ENCODE measurements around the gene PIGQ.
A peak's percentile ranks its signal among the peaks of the same experiment; 100 is the strongest.

The PIGQ gene

GRCh38 chr16:572865-573650, 3.3 kb downstream of the PIGQ start:
- no peak for DNase-seq

GRCh38 chr16:574021-574760, 4.4 kb downstream of the PIGQ start:
- DNase-seq: no peak

- DNase-seq: no peak
Measured at GRCh38 chr16:575354-576196, 5.8 kb downstream of the PIGQ start.

DNA sequence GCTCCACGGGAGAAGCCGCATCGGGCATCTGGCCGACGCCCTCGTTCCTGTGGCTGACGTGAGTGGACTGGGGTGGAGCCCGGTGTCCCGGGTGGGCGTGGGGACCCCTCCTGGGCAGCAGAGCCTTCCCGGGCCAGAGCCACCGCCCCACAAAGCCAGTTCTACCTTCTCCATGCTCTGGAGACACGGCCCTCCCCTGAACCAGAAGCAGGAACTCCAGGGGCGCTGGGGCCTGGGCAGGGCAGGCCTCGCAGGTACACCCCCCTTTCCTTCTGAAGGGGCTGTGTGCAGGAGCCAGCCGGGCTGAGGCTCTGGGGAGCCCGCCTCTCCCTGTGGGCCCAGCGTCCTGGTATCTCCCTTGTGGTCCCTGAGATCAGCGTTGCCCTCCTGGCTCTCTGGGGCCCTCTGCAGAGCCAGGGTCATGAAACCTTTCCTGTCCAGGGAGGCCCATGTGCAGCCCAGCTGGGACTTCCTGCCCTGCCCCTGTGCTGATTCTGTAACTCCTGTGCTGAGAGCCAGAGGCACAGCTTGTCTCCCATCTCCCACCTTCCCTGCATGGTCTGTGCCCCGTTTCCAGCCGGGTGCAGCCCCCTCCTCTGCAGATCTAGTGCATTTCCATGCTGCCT, 6.5 kb downstream of the PIGQ start:
- no peak for DNase-seq

GRCh38 chr16:576823-577201, 7.0 kb downstream of the PIGQ start:
- no peak for DNase-seq

DNA sequence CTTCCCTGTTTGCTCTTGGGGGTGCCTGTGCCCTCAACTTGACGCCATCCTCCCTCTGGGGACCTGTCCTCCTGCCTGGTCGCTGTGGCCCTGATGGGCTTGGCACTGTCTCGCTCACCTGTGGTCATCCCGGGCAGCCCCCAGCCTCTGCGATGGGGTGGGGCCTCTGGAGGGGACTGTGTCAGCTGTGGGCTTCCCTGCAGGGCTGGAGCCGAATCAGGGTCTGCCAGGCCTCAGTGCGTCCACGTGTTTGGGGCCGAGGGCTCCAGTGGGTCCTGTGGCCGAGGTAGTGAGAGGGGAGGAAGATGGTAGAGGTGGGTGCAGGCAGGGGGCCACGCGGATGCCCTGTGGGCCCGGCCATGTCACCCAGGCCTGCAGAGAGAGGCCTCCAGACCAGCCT, 8.0 kb downstream of the PIGQ start:
- no peak for DNase-seq

GRCh38 chr16:578232-578869, 8.6 kb downstream of the PIGQ start:
- DNase-seq: no peak

DNA sequence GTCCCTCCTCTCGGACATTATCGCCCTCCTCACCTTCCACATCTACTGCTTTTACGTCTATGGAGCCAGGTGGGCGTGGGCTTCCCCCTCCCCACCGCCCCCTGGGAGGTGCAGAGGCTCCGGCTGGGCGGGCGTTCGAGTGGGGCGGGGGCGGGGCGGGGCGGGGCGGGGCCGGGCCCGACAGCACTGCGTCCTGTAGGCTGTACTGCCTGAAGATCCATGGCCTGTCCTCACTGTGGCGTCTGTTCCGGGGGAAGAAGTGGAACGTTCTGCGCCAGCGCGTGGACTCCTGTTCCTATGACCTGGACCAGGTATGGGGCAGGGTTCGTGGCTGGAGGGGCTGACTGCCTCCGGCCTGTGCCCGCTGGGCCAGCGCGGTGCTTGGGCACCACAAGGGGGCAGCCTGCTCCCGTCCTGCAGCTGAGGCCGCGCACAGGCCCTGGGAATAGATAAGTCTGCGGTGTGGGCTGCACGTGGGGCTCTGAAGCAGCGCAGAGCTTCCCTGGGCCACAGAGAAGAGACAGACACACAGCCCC, 9.2 kb downstream of the PIGQ start:
- no peak for DNase-seq

DNA sequence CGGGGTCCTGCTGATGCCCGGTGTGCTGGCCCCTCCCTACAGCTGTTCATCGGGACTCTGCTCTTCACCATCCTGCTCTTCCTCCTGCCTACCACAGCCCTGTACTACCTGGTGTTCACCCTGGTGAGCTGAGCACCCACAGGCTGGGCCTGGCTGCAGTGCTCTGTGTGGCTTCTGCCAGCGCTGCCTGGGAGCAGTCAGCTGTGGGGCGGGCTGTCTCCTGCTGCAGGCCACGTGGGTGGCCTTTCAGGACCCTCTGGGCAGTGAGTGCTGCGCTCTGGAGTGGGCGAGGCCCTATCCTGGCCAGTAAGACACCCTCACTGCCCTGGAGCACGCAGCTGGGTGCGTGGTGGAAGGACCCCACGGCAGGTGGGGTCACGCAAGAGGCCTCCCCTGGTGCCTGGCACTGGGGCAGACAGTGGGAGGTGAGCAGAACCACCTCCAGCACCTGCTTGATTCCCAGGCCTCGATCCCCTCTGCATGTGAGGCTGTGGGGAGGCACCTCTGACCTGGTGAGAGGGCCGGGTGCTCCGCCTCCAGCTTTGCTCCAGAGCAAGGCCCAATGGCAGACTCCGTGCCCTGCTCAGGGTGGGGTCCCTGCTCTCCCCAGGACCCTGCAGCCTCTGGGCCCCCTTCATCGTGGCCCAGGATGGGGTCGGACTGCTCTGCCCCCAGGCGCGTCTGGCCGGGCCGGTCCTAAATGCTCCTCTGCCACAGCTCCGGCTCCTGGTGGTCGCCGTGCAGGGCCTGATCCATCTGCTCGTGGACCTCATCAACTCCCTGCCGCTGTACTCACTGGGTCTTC, 10.6 kb downstream of the PIGQ start:
- no peak for DNase-seq

GRCh38 chr16:580946-581498, 11.3 kb downstream of the PIGQ start:
- DNase-seq: no peak

GRCh38 chr16:582218-582613, 12.4 kb downstream of the PIGQ start:
- no peak for DNase-seq

- DNase-seq: no peak
Measured at GRCh38 chr16:582614-583331, 13.0 kb downstream of the PIGQ start.

GRCh38 chr16:583470-583814, 13.7 kb downstream of the PIGQ start:
- no peak for DNase-seq

DNA sequence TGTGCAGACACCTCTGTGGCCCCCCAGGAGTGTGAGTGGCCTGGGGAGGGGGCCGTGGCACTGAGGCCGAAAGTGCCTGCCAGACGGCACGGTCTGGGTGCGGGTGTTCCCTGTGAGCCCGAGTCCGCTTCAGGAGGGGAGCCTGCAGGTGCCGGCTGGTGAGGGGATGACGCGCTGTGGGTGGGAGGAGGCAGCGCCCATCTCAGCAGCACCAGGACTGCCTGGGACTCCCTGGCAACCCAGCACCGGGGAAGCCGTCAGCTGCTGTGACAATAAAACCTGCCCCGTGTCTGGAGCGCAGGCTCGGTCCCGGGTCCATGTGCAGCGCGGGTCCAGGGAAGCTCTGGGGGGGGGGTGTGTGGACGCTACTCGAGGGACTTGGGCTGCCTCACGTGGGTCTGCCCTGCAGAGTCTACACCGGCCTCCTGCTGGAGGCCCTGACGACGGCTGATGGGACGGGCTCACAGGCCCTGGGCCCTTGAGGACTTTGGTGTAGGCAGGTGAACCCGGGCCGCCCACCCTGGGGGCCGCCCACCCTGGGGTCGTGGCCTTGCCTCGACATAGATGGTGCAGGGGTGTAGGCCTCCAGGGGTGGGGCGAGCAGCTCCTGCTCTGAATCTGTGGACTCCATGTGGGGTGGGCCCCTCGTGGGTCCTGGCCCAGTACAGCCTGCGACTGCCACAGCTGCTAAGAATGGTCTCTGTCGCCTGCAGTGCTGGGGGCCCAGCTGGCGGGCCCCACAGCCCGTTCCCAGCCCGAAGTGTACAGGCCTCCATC, 14.2 kb downstream of the PIGQ start:
- DNase-seq: no peak

GRCh38 chr16:585351-585750, 15.6 kb downstream of the PIGQ start:
- DNase-seq: no peak

DNA sequence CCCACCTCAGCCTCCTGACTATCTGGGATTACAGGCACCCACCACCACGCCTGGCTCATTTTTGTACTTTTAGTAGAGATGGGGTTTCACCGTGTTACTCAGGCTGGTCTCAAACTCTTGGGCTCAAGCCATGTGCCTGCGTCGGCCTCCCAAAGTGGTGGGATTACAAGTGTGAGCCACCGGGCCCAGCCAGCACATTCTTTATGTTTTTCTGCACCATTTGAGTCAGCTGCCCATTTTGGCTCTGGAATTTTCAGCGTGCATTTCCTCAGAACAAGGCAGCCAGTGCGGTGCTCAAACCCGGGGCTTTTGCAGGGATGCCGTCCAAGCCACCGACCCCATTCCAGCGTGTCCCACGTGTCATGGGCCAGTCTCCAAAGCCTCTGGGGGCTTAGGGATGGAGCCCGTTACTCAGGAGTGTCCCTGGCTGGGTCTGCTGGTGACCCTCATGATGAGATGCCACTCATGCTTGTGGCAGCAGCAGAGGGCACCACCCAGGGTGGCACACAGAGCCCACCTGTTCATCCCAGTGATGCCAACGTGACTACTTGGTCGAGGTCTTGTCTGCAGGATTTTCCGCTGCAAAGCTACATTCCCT, 16.4 kb downstream of the PIGQ start:
- peak; percentile 35 for DNase-seq

- no peak for DNase-seq
Measured at GRCh38 chr16:586645-587590, 17.1 kb downstream of the PIGQ start.

DNA sequence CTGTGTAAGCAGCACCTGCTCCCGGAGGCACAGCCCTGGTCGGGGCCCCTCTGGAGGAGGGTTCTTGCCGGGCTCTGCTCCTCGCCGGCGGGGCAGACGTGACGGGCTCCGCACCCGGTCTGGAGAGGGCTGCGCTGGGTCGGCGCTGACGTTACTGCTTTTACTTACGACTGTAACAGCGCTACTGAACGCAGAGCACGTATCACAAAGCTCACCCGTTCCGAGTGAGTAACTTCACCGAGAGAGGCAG, 18.8 kb downstream of the PIGQ start:
- DNase-seq: peak; percentile 64
